Renal cortical epithelial cell (primary cell): ENCODE results near the gene TEX22. TPM values are rescaled to one million over a fixed set of nuclear protein-coding genes. Genes with fewer than 3 reads are reported as not detected.

Source experiments
- DNase-seq: peaks from one replicate; pipeline ENCODE4 v3.0.0-alpha.2; 2011; ENCODE audit warnings: low read depth
- total RNA-seq: library from RNA; depleted of rRNA; stranded (reverse); fragments of >200 nt; gene quantifications from 2 replicates; pipeline ENCODE4 v1.2.3, GENCODE V29; 2014

Gene TEX22
- total RNA-seq, 1 donor from 2014 or later: 0.60 TPM

DNA sequence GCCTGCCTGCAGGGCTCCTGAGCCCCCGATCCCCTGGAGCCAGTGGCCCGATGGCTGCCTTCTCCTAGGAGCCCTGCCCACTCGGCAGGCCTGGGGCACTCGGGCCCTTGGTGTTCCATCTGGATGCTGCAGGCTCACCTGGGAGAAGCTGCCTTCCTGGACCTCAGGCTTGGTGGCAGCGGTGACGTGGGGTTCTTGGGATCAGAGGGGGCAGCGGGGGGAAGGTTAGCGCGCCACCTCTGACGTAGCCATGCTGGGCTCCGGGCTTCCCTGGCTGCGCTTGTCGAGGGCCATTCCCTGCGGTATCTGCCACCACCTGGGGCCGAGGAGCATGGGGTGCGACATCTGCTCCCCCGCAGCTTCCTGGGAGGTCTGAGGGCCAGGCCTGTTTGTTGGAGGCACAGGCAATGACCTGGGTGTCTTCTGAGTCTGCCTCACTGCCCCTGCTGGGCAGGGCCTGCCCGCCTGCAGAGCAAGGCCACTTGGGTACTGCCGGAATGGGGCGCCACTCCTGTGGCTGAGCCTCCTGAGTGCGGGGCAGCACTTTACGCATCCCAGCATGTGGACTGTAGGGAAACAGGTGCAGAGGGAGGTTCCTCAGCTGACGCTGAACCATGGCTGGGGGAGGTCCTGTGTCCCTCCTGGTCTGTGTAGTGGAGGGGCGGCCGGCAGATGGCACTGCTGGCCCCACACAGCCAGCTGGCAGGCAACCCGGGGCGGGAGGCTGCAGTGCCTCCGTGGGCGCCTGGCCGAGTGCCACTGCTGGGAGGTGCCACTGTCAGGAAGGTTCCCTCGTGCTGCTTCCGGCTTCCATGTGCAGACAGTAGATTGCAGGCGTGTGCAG lies 41.6 kb downstream of the TEX22 start:
- DNase-seq: no peak

DNA sequence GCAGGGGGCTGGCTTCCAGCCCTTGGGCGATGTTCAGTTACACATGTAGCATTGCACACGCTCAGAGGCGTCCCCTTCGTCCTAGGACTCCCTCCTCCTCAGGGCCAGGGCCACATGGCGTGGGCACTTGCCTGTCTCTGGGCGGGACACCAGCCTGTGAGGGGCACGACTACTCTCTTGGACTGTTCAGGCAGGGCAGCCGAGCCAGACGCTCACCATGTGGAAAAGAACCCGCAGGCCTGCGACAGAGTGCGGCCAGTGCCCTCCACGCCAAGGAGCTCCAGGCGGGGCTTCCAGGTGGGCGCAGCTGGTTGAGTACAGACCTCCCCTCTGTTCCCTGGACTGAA lies 42.2 kb downstream of the TEX22 start:
- no peak for DNase-seq

DNA sequence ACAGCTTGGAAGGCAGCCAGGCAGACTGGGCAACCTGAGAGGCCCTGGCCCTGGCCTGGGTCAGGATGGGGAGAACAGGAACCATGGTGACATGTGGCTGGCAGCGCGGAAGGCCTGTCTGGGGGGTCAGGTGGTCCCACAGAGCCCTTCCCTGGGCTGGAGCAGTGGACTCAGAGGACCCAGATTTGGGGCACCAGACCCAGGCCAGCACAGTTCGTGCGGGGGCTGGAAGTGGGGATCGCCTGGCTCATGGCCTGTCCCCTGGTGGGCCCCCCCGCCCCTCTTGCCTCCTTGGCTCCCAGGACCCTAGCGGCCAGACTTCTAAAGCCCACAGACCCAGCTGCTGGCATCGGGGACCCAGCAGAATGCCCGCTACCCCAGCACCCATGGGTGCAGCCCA lies 42.7 kb downstream of the TEX22 start:
- DNase-seq: no peak

DNA sequence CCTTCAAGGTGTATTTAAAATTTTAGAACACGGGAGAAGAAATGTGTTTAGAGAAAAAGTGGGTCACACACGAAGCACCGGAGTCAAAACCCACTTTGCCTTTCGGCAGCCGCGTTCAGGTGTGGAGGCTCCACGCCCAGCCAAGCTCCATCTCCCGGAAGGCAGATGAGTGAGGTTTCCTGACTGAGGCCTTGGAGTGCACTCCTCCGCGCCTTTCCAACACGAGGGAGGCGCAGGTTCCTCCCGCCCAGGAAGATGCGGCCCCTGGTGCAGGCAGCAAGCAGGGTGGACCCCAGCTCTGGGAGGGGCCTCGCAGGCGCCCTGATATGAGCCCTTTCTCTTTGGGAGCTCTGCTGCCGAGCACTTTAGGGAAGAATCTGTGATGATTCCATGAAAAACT lies 43.8 kb downstream of the TEX22 start:
- no peak for DNase-seq

DNA sequence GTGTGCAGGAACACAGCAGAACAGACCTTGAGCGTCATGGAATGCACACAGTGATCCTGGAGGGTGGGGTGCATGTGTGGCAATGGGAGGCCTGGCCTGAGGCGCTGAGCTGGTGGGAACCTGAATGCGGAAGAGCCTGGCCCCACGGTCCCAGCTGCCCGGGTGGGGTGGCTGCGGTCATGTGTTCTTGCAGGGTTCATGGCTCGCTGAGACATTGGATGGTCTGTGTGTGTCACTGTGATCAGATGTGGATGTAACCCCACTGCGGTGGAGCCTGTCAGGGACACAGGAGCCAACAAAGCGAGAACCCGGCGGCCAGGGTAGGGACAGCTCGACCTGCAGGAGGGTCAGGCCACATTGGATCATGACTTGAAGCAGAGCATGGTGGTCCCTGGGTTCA lies 44.5 kb downstream of the TEX22 start:
- DNase-seq: no peak

DNA sequence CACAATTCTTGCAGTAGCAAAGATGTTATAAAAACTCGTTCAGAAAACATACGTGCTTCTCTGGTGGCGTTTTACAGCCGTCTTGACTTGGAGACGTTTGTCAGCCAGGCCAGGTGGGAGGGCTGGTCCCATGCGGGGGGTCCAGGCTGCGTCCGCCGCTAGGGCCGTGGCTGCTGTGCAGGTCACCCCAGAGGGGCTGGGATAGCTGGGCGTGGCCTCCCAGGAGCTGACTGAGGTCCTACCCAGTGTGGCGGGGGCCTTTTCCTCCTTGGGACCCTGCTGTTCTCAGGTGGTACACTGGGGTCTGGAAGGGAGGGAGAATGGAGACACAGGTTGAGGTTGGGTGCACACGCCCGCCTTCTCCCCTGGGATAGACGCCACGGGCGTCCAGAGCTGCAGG lies 46.5 kb downstream of the TEX22 start:
- DNase-seq: no peak

DNA sequence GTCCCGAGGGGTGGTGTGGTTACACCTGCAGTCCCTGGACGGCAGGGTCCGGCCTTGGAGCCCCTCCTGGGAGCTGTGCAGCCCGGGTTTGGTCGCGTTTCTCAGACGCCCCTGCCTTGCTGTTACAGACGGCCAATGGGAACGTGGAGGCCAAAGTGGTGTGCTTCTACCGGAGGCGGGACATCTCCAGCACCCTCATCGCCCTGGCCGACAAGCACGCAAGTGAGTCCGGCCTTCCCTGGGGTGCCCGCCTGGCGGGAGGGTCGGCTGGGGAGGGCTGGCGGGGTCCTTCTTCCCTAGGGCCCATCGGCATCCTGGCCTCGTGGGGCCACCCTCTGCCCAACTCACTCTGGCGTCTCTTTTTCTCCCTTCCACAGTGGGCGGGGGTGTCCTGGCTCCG lies 47.0 kb downstream of the TEX22 start:
- DNase-seq: no peak

DNA sequence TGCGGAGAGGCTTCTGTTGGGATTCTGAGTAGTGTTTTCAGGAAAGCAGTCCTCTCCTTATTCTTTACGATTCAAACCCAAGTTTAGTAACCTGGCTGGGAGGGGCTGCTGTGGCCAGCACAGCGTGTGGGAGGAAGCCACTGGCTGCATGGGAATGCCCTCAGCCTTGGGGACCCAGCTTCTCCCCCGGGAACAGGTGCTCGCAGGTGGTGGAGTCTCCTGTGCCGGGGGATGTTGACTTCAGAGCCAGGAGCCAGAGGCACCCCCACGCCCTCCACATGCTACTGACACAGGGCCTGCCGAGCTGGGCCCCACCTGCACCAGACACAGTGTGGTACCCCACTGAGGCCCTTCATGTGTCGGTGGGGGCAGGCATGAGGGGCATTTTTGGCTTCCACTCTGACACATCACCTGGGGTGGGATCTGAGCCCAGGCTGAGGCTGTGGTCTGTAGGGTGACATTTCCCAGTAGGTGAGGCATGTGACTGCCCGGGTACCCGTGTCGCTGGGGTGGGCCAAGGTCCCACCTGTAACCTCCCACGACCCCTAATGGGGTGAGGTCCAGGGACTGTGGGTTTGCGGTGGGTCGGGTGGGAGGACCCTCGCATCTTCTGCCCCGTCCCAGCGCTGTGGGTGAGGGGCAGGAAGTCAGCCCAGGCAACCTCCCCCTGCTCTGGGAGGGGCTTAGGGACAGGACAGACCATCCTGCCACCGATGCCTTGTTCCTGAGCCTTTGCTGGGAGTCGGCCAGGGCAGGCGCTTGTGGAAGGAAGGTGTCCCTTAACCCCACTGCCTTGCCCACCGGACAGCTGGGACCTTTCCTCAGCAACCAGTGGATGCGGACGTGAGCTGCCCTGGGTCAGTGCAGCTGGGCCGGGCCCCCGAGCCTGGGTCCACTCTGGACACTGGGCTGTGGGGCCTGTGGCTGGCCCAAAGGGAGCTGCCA lies 47.8 kb downstream of the TEX22 start:
- no peak for DNase-seq

DNA sequence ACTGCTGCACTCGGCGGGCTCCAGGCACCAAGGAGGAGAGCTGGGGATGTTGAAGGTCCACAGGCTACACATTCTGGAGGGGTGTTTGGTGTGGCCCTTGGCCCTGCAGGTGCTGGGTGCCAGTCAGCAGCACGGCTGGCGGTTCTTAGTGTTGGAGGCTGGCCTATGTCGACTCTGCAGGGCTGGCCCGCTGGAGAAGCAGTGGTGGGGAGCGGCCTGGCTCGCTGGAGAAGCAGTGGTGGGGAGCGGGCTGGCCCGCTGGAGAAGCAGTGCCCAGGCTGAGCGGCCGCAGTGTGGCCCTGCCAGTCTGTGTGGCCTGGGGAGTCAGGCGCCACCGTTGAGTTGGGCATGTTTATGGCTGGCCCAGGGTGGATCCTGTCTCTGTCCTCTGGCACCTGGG lies 48.6 kb downstream of the TEX22 start:
- DNase-seq: no peak

DNA sequence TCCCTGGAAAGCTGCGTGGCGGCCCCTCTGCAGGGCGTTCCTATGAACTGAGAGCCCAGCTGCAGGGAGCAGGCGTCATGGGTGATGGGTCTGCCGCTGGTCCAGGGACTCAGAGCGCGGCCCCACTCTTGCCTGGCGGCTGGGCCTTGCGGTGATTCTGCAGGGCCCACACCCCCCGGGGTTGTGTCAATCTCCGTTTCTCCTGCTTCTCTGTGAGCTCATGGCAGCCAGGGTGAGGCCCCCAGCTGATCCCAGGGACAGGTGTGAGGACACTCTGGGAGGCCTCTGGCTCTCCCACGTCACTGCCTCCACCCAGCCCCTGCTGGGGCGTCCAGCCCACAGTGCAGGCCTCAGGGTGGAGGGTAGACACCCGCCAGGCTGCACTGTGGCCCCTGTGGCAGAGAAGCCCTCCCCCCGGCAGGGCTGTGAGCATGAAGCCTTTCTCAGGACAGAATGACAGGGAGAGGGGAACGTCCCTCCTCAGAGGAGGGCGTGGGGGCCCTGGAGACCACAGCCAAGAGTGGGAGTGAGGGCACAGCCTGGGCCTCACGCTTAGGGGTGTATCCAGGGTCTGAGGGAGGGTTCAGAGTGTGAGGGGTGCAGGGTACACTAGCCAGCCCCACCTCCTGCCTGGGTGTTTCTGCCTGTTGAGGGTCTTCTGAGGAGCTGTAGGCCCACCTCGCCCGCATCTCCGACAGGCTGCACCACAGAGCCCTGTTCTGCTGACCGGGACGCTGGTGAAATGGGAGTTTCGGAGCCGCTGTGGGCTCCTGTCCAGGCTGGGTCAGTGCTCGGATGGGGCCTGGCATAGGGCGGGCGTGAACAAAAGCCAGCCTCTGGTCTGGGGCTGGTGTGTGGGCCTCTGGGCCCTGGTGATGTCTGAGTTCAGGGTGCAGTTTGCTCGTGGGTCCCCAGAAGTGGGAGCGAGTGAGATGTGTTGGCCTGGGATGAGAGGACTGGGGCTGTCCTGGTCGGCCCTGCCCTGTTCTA lies 49.6 kb downstream of the TEX22 start:
- DNase-seq: no peak

DNA sequence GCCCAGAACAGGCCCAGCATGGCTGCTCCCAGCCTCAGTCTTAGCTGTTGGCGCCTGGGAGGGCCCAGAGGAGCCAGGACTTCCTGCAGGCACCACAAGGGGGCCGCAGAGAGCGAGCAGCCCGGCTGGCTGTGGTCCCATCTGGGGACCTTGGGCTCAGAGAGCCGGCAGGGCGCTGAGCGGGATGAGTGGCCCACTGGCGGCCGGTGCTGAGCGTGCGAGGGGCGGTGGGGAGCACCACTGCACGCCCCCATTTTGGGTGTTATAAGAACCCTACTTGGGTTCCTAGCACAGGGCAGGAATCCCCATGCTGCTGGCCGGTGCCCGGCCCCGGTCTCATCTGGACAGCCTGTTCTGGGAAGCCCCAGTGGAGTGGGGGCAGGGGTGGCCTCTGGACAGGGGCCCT lies 50.4 kb downstream of the TEX22 start:
- DNase-seq: peak; percentile 13

DNA sequence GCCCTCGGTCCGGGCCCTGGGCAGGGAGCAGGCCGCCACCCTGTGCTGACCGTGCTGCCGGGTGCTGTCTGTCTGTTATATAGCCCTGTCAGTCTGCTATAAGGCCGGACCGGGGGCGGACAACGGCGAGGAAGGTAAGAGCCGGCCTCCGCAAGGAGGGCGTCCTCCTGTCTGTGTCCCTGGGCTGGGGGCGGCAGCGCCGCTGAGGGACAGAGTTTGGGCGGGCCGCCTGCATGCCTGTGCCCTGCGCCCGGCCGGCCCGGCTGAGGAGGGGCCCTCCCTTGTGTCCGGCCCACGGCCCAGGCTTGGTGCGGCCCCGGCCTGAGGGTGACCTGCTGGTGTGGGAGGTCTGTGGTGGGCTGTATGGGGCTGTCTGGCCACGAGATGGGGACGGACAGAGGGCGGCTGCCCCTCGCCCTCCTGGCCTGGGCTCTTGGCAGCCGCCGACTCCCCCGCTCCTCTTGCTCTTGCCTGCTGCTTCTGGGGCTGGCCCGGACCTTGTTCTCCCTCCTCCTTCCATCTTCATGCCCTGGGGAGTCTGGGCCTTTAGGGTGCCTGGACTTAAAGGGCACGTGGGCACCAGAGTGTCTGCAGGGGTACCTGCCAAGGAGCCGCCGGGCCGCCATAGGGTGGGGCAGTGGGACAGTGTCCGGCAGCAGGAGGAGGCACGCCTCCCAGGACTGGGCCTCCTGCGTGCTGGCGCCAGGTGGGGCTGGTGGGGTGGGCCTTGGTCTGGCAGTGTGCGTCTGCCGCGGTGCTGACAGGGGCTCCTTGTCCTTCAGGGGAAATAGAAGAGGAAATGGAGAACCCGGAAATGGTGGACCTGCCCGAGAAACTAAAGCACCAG lies 51.2 kb downstream of the TEX22 start:
- no peak for DNase-seq

DNA sequence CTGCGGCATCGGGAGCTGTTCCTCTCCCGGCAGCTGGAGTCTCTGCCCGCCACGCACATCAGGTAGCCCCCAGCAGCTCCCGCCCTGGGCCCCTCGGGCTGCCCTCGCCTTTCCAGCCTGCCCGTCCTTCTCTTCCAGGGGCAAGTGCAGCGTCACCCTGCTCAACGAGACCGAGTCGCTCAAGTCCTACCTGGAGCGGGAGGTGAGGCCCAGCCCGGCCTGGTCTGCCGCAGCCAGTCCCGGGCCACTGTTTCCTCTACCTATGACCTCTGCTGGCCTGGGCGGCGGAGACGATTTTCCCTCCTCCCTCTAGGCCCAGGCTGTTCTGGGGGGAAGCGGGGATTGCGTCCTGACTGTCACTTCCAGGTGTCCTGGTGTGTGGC lies 51.8 kb downstream of the TEX22 start:
- no peak for DNase-seq

DNA sequence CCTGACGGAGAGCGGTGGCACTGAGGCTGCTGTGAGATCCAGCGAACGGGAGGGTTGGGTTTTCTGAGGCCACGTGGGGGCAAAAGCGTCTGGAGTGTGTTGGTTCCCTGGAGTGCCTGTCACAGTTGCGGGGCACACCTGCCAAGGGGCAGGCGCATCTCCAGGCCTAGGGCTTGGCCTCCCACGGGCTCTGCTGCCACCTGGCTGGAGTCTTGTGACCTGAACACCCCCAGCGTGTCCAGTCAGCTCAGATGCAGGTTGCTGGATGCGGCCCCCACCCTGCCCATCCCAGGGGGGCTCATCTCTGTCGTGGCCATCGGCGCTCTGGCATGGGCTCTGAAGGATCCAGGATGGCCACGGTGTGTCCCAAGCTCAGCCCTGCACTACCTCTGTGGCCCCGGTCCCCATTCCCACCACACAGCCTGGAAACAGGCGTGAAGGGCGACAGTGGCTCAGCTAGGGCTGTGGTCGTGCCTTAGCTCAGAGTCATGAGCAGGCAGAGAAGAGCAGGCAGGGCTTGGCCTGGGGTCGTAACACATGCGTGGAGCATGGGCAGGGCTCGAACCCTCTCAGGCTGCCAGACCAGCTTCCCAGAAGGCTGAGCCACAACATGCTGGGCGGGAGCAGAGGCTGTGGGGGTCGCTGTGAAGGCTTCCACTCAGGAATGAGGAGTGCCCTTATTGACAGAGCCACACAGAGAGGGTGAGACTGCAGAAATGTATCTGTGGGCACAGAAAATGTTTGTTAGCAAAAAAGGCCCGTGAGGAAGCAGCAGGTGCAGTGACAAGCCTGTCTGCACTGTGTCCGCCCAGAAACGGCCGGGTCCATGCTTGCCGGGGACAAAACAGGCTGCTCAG lies 52.8 kb downstream of the TEX22 start:
- no peak for DNase-seq

DNA sequence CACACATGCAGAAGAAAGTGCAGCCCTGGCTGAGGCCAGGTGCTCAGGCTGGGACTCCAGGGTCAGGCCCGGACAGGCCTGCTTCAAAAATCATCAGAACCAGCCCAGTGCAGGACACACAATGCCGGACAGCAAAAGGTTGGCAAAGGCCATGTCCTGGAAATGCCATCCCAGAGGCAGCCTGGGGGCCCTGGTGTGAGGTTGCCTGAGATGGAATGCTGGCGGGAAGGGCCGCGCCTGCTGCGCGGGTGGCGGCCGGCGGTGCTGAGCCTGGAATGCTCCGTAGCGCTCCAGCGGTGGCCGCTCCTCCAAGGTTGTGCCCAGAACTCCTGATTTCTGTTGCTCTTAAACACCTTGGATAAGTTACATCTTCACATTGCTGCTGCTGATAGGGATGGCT lies 54.6 kb downstream of the TEX22 start:
- no peak for DNase-seq

DNA sequence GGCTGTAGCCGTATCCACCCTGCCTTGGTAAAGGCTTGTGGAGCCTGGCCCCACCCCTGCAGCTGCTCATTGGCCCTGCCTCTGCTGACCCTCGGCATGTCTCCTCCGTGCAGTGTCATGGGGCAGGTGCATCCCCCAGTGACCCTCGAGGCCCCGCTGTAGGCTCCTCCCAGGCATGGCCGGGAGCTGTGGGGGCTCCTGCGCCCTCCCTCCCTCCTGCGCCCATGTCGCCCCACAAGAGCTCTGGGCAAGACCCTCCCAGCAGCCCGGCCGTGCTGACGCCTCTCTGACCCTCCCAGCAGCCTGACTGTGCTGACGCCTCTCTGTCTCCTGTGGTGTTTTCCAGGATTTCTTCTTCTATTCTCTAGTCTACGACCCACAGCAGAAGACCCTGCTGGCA lies 55.5 kb downstream of the TEX22 start:
- no peak for DNase-seq

DNA sequence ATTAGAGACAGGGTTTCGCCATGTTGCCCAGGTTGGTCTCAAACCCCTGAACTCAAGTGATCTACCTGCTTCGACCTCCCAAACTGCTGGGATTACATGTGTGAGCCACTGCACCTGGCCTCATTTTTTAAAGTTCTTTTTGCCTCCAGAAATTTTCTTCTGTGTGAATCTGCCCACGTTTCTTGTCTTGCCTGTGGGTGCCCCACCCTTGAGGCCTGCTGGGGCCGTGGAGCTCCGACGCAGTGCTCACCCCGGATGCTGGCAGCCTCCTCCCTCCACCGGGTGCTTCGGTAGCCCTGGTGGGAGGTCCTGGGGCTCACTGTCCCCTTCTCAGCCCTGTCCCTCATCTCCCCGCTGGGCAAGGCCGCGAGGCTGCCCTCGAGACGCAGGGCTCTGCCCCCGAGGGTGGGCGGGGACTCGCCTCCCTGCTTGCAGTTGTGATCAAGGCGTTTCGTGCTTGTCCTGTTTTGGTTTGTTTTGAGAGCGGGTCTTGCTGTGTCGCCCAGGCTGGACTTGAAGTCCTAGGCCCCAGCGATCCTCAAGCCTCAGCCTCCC lies 56.8 kb downstream of the TEX22 start:
- DNase-seq: no peak

DNA sequence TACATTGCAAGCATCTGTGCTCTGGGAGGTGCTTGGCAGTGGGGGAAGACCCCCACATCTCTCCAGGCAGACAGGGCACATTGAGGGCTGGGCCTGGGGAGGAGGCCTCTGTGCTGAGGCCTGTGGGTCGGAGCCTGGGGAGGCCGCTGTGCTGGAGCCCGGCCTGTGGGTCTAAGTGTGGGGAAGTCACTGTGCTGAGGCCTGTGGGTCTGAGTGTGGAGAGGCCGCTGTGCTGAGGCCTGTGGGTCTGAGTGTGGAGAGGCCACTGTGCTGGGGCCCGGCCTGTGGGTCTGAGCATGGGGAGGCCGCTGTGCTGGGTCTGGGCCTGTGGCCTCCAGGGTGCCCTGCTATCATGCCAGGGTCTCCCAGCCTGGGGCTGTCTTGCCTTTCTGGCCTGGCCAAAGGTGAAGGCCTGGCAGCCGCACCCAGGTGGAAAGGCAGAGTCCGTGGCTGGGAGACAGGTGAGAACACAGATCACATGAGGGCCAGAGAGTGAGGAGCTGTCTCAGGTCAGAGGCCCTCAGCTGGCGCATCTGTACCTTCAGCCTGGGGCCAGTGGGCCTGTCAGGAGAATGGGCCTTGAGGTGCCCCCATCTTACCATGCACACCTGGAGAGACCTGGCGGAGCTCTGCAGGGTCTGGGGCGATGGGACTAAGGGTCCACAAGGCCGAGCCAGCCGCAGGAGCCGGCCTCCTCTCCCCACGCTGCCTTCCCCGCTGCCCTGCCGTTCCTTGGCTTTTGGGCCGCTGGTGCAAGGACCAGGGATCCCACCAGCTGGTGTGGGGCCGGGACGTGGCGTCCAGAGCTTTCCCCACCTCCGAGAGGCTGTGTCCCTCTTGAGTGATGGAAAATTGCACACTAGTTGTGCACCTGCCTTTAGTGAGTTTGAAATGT lies 57.7 kb downstream of the TEX22 start:
- DNase-seq: no peak
